Fibroblast of lung (primary cell): ENCODE data around the gene ARSG. TPM values are rescaled to one million over a fixed set of nuclear protein-coding genes. Genes with fewer than 3 reads are reported as not detected.
"Not testable (repeated sequence)": the region's sequence is repeated elsewhere in the genome, so short reads cannot be mapped to it uniquely, and the experiment has no call there.

ENCODE experiments used
- DNase-seq, 2 donors: peaks; one replicate each; pipeline versions ENCODE4 v3.0.0 to v3.0.0-alpha.2; 2010; ENCODE audit warnings: low read depth in 2 of 2
- H2AFZ ChIP-seq: 2 replicates; pipeline ENCODE4 v1.5.1; 2012; ENCODE audit warnings: low read length, control low read depth, inconsistent platforms
- H3K27ac ChIP-seq: 2 replicates; pipeline ENCODE4 v1.5.1; 2011; ENCODE audit warnings: low read length, control low read depth; ENCODE audit not compliant: insufficient read depth
- H3K27me3 ChIP-seq: 2 replicates; pipeline ENCODE4 v1.5.1; 2011; ENCODE audit warnings: mild to moderate bottlenecking, low read length; ENCODE audit not compliant: control insufficient read depth, insufficient read depth
- H3K36me3 ChIP-seq: 2 replicates; pipeline ENCODE4 v1.5.1; 2011; ENCODE audit warnings: low read length; ENCODE audit not compliant: control insufficient read depth, insufficient read depth
- H3K4me1 ChIP-seq: 2 replicates; pipeline ENCODE4 v1.5.1; 2011; ENCODE audit warnings: low read length; ENCODE audit not compliant: control insufficient read depth, insufficient read depth; ENCODE audit errors: extremely low read depth
- H3K4me2 ChIP-seq: 2 replicates; pipeline ENCODE4 v1.5.1; 2011; ENCODE audit warnings: low read length, control low read depth; ENCODE audit not compliant: insufficient read depth; ENCODE audit errors: extremely low read depth
- H3K4me3 ChIP-seq, 4 experiments: fragments of 200-600 bp in 1 of 4; sonication (generic) in 1 of 4; replicated peaks in 1 of 4; 2 replicates each; pipeline ENCODE4 v1.5.1; 2011 to 2016; ENCODE audit warnings: low read length in 4 of 4, low read depth in 3 of 4, mild to moderate bottlenecking in 3 of 4, control low read depth in 2 of 4, inconsistent platforms in 1 of 4, mixed read lengths in 1 of 4; ENCODE audit not compliant: insufficient read depth in 1 of 4; ENCODE audit errors: control extremely low read depth in 1 of 4
- H3K79me2 ChIP-seq: 2 replicates; pipeline ENCODE4 v1.5.1; 2012; ENCODE audit warnings: mild to moderate bottlenecking, low read length, inconsistent platforms; ENCODE audit not compliant: control insufficient read depth, insufficient read depth
- H3K9ac ChIP-seq: 2 replicates; pipeline ENCODE4 v1.5.1; 2011; ENCODE audit warnings: mild to moderate bottlenecking, low read length, control low read depth; ENCODE audit not compliant: insufficient read depth
- H3K9me3 ChIP-seq: 2 replicates; pipeline ENCODE4 v1.5.1; 2012; ENCODE audit warnings: low read depth, low read length; ENCODE audit not compliant: control insufficient read depth, insufficient read depth
- H4K20me1 ChIP-seq: 2 replicates; pipeline ENCODE4 v1.5.1; 2011; ENCODE audit warnings: low read length; ENCODE audit not compliant: control insufficient read depth, insufficient read depth; ENCODE audit errors: extremely low read depth
- EZH2 ChIP-seq: IDR thresholded peaks from 2 replicates; pipeline ENCODE4 v1.5.1; 2012; ENCODE audit warnings: low read length, control low read depth, mild to moderate bottlenecking; ENCODE audit errors: missing control alignments
- polyA plus RNA-seq, 2 donors: library from polyadenylated mRNA; depleted of rRNA in 1 of 2; stranded (reverse) in 1 of 2; unstranded in 1 of 2; fragments of >200 nt; gene quantifications; 2 replicates each; pipeline ENCODE4 v1.2.1, GENCODE V29; 2011 to 2012; ENCODE audit warnings: missing spikeins in 1 of 2
- total RNA-seq: library from RNA; depleted of rRNA; stranded (reverse); fragments of >200 nt; gene quantifications from 2 replicates; pipeline ENCODE4 v1.2.1, GENCODE V29; 2014
- TF ChIP-seq, protein P1 (sequence below), 2 donors: IDR thresholded peaks in 1 of 2; conservative IDR thresholded peaks in 1 of 2; 1 replicate in 1 of 2; 2 replicates in 1 of 2; pipeline ENCODE4 v1.5.1; 2011 to 2012; ENCODE audit warnings: low read length in 2 of 2, control low read depth in 1 of 2, inconsistent platforms in 1 of 2, low read depth in 1 of 2, mild to moderate bottlenecking in 1 of 2

Gene ARSG
- total and polyA plus RNA-seq, 2 donors (not counting 1 experiment from before 2014, with no cell fraction given) = 3.5 to 8.1 TPM

DNA sequence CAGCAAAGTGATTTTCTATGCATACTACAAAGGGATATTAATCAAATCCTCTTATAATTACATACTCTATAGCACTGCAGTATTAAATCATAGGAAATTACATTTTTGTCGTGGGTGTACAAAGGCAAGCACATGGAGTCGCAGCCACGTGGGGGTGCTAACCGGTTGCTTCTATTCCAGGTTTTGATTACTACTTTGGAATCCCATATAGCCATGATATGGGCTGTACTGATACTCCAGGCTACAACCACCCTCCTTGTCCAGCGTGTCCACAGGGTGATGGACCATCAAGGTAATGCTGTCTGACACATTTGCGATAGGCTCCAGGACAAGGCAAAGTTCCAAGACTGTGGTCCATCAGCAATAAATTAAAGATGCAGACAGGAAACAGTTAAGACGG is 60.1 kb downstream of the ARSG start:
- no peak for TF ChIP-seq EZH2
- TF ChIP-seq, protein P1, sequence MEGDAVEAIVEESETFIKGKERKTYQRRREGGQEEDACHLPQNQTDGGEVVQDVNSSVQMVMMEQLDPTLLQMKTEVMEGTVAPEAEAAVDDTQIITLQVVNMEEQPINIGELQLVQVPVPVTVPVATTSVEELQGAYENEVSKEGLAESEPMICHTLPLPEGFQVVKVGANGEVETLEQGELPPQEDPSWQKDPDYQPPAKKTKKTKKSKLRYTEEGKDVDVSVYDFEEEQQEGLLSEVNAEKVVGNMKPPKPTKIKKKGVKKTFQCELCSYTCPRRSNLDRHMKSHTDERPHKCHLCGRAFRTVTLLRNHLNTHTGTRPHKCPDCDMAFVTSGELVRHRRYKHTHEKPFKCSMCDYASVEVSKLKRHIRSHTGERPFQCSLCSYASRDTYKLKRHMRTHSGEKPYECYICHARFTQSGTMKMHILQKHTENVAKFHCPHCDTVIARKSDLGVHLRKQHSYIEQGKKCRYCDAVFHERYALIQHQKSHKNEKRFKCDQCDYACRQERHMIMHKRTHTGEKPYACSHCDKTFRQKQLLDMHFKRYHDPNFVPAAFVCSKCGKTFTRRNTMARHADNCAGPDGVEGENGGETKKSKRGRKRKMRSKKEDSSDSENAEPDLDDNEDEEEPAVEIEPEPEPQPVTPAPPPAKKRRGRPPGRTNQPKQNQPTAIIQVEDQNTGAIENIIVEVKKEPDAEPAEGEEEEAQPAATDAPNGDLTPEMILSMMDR (conservative IDR thresholded peaks at IDR 0.05 in 1 of 2, IDR thresholded peaks at IDR 0.05 in 1 of 2; ENCODE audit: low read depth in 1 of 2, low read length in 2 of 2) = no peak
- Histone ChIP-seq H3K27ac (no peak overlapping the region), H3K4me3 (no peak overlapping the region), H3K79me2 (no peaks in the 10 kb centered on the region), H3K9ac (no peak overlapping the region), H3K36me3 (no peaks in the 10 kb centered on the region), H2AFZ (no peak overlapping the region), H3K9me3 (no peaks in the 10 kb centered on the region), H4K20me1 (no peaks in the 10 kb centered on the region), H3K4me1 (peaks cover 7% of the 10 kb centered on the region), H3K4me2 (no peak overlapping the region), H3K27me3 (no peaks in the 10 kb centered on the region)
- peak; percentile 28 to 61 for DNase-seq

DNA sequence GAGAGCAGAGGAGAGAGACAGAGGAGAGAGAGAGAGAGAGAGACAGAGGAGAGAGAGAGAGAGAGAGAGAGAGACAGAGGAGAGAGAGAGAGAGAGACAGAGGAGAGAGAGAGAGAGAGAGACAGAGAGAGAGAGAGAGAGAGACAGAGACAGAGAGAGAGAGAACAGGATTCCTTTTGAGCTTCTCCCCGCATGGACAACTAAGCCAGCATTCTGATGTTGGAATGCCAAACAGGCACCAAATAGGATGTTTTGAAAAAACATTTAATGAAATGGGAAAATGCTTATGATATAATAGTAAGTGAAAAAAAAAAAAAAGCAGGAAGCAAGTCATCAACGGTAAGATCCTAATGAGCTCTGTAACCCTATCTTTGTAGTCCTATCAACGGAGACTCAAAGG is 60.7 kb downstream of the ARSG start:
- Histone ChIP-seq H3K9ac (no peak overlapping the region), H3K4me3 (no peak overlapping the region), H3K27ac (no peak overlapping the region), H4K20me1 (no peaks in the 10 kb centered on the region), H3K79me2 (no peaks in the 10 kb centered on the region), H3K27me3 (no peaks in the 10 kb centered on the region), H3K4me2 (no peak overlapping the region), H2AFZ (no peak overlapping the region), H3K36me3 (no peaks in the 10 kb centered on the region), H3K9me3 (no peaks in the 10 kb centered on the region), H3K4me1 (peaks cover 7% of the 10 kb centered on the region)
- TF ChIP-seq, protein P1 (conservative IDR thresholded peaks at IDR 0.05 in 1 of 2, IDR thresholded peaks at IDR 0.05 in 1 of 2; ENCODE audit: low read depth in 1 of 2, low read length in 2 of 2) = no peak
- DNase-seq = peak in 1 of 2 donors; percentile 8

DNA sequence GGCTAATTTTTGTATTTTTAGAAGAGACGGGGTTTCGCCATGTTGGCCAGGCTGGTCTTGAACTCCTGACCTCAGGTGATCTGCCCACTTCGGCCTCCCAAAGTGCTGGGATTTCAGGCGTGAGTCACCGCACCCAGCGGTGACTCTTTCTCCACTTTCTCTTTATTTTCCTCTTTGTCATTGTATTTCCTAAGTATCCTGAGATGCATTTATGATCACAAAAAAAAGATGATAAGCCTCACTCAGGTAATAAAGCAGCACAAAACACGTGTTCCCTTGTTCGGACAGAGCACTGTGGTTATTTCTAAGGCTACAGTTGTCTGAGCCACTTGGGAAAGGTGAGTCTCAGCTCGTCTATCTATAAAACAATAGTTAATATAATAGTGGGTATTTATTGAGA is 61.4 kb downstream of the ARSG start:
- H3K79me2 ChIP-seq, H4K20me1 ChIP-seq, H3K4me1 ChIP-seq, H3K4me2 ChIP-seq, H3K36me3 ChIP-seq, DNase-seq, H3K9me3 ChIP-seq, H3K4me3 ChIP-seq, H2AFZ ChIP-seq, H3K27ac ChIP-seq, H3K27me3 ChIP-seq, H3K9ac ChIP-seq: not testable (repeated sequence)
